Vagina (tissue), 2 donors: ENCODE data around the gene CEP70.

ENCODE experiments used
- POLR2A ChIP-seq, 2 donors: fragments of 450-650 bp; IDR thresholded peaks; one replicate each; pipeline ENCODE4 v1.6.1; 2017; ENCODE audit warnings: antibody characterized with exemption in 2 of 2, mild to moderate bottlenecking in 2 of 2, moderate library complexity in 2 of 2
- TF ChIP-seq, protein P1 (sequence below), 3 experiments: fragments of 450-650 bp in 2 of 3; fragments of 200-600 bp in 1 of 3; sonication (generic) in 1 of 3; IDR thresholded peaks; one replicate each; pipeline ENCODE4 v1.5.1; 2017 to 2019; ENCODE audit warnings: antibody characterized with exemption in 3 of 3, mild to moderate bottlenecking in 2 of 3, moderate library complexity in 2 of 3

DNA sequence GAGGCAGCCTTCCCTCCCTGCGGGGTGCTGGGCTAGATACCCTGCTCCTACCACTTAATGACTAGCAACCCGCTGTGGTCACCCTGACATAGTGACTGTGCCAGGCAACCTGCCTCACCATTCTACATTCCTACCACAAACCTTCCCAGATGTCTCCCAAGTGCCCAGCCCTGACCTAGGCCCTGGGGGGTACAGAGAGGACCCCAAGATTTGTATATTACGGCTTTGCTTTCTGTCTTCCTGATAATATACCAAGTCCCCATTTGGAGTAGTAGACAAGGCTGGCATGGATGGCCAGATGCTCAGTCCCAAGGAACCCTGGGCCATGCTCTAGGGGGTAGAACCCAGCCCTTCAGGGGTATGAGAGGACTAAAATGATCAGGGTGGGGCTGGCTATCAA lies 128.6 kb downstream of the CEP70 start:
- TF ChIP-seq, protein P1, sequence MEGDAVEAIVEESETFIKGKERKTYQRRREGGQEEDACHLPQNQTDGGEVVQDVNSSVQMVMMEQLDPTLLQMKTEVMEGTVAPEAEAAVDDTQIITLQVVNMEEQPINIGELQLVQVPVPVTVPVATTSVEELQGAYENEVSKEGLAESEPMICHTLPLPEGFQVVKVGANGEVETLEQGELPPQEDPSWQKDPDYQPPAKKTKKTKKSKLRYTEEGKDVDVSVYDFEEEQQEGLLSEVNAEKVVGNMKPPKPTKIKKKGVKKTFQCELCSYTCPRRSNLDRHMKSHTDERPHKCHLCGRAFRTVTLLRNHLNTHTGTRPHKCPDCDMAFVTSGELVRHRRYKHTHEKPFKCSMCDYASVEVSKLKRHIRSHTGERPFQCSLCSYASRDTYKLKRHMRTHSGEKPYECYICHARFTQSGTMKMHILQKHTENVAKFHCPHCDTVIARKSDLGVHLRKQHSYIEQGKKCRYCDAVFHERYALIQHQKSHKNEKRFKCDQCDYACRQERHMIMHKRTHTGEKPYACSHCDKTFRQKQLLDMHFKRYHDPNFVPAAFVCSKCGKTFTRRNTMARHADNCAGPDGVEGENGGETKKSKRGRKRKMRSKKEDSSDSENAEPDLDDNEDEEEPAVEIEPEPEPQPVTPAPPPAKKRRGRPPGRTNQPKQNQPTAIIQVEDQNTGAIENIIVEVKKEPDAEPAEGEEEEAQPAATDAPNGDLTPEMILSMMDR (IDR thresholded peaks at IDR 0.05) = no peak
- TF ChIP-seq POLR2A (IDR thresholded peaks at IDR 0.05) = no peak
